HG03457 (cell line): Measurements from ENCODE around the gene OSMR.

Experiments
- ATAC-seq: cut with Tn5 transposase; IDR thresholded peaks from one replicate; pipeline ENCODE4 v1.9.1; 2021; ENCODE audit warnings: moderate number of reproducible peaks; ENCODE audit not compliant: unreplicated experiment

OSMR gene

GRCh38 chr5:38871058-38871605 lies 25.3 kb downstream of the OSMR start:
- ATAC-seq, result no peak

GRCh38 chr5:38871790-38872551 lies 26.2 kb downstream of the OSMR start:
- ATAC-seq, result no peak

- ATAC-seq, result no peak
Observed at GRCh38 chr5:38872826-38873225, 27.0 kb downstream of the OSMR start.

GRCh38 chr5:38874948-38875456 lies 29.2 kb downstream of the OSMR start:
- no peak for ATAC-seq

GRCh38 chr5:38878391-38879077 lies 32.7 kb downstream of the OSMR start:
- no peak for ATAC-seq

GRCh38 chr5:38879078-38879460 lies 33.3 kb downstream of the OSMR start:
- no peak for ATAC-seq

- no peak for ATAC-seq
Observed at GRCh38 chr5:38883842-38884241, 38.0 kb downstream of the OSMR start.

- no peak for ATAC-seq
Observed at GRCh38 chr5:38885208-38885607, 39.4 kb downstream of the OSMR start.

GRCh38 chr5:38888041-38888440 lies 42.2 kb downstream of the OSMR start:
- no peak for ATAC-seq

GRCh38 chr5:38889424-38889823 lies 43.6 kb downstream of the OSMR start:
- no peak for ATAC-seq

- no peak for ATAC-seq
Observed at GRCh38 chr5:38891563-38891962, 45.8 kb downstream of the OSMR start.

- ATAC-seq, result no peak
Observed at GRCh38 chr5:38892363-38892762, 46.6 kb downstream of the OSMR start.

GRCh38 chr5:38896760-38897159 lies 50.9 kb downstream of the OSMR start:
- no peak for ATAC-seq

- ATAC-seq, result no peak
Observed at GRCh38 chr5:38899936-38900335, 54.1 kb downstream of the OSMR start.

GRCh38 chr5:38905516-38905915 lies 59.7 kb downstream of the OSMR start:
- no peak for ATAC-seq

GRCh38 chr5:38906503-38906902 lies 60.7 kb downstream of the OSMR start:
- no peak for ATAC-seq

GRCh38 chr5:38911933-38912332 lies 66.1 kb downstream of the OSMR start:
- no peak for ATAC-seq

- no peak for ATAC-seq
Observed at GRCh38 chr5:38913714-38914113, 67.9 kb downstream of the OSMR start.

- ATAC-seq, result no peak
Observed at GRCh38 chr5:38916802-38917201, 71.0 kb downstream of the OSMR start.

- ATAC-seq, result no peak
Observed at GRCh38 chr5:38921174-38921573, 75.4 kb downstream of the OSMR start.

- ATAC-seq, result no peak
Observed at GRCh38 chr5:38922199-38922598, 76.4 kb downstream of the OSMR start.
